GM18909 (cell line): ENCODE results near the gene RPL36.

Source experiments
- ATAC-seq: cut with Tn5 transposase; IDR thresholded peaks from one replicate; pipeline ENCODE4 v1.9.1; 2021; ENCODE audit warnings: mild to moderate bottlenecking; ENCODE audit not compliant: unreplicated experiment, poor library complexity

The RPL36 gene

GRCh38 chr19:5690125-5690954 lies at the start of gene RPL36:
Gene RPL36 (plus strand): TSS chr19:5690295. CDS start chr19:5690508, 213 bp downstream.
- ATAC-seq = peak; percentile 51

GRCh38 chr19:5641171-5641570 lies 48.9 kb upstream of the RPL36 start:
- ATAC-seq = no peak

GRCh38 chr19:5642204-5642603 lies 47.9 kb upstream of the RPL36 start:
- ATAC-seq = no peak

- no peak for ATAC-seq
Measured at GRCh38 chr19:5643060-5643459, 47.0 kb upstream of the RPL36 start.

- ATAC-seq = no peak
Measured at GRCh38 chr19:5644037-5644436, 46.1 kb upstream of the RPL36 start.

- ATAC-seq = no peak
Measured at GRCh38 chr19:5645409-5645808, 44.7 kb upstream of the RPL36 start.

GRCh38 chr19:5646703-5647102 lies 43.4 kb upstream of the RPL36 start:
- ATAC-seq = no peak

- no peak for ATAC-seq
Measured at GRCh38 chr19:5648464-5648863, 41.6 kb upstream of the RPL36 start.

GRCh38 chr19:5651361-5651760 lies 38.7 kb upstream of the RPL36 start:
- no peak for ATAC-seq

GRCh38 chr19:5652261-5652660 lies 37.8 kb upstream of the RPL36 start:
- no peak for ATAC-seq

GRCh38 chr19:5654931-5655330 lies 35.2 kb upstream of the RPL36 start:
- ATAC-seq = no peak

GRCh38 chr19:5655412-5655811 lies 34.7 kb upstream of the RPL36 start:
- ATAC-seq = no peak

GRCh38 chr19:5661483-5661882 lies 28.6 kb upstream of the RPL36 start:
- ATAC-seq = no peak

- ATAC-seq = no peak
Measured at GRCh38 chr19:5663904-5664303, 26.2 kb upstream of the RPL36 start.

GRCh38 chr19:5664515-5664914 lies 25.6 kb upstream of the RPL36 start:
- no peak for ATAC-seq

- ATAC-seq = peak; percentile 55
Measured at GRCh38 chr19:5665781-5666513, 24.1 kb upstream of the RPL36 start.

GRCh38 chr19:5666921-5667610 lies 23.0 kb upstream of the RPL36 start:
- ATAC-seq = no peak

- no peak for ATAC-seq
Measured at GRCh38 chr19:5667751-5668271, 22.3 kb upstream of the RPL36 start.

GRCh38 chr19:5669212-5669611 lies 20.9 kb upstream of the RPL36 start:
- ATAC-seq = no peak

GRCh38 chr19:5671600-5671999 lies 18.5 kb upstream of the RPL36 start:
- ATAC-seq = no peak
